ENCODE measurements around the gene ZCCHC7. TPM values are rescaled to one million over a fixed set of nuclear protein-coding genes. Genes with fewer than 3 reads are reported as not detected.

ZCCHC7 gene
- total RNA-seq, 4 donors from 2014 or later, result 11.7 to 24.6 (median 13.6) TPM

GRCh38 chr9:37229455-37229854 lies 109.1 kb downstream of the ZCCHC7 start:
- ATAC-seq (ENCODE audit: low FRiP score) (no peak), DNase-seq (ENCODE audit: low spot score) (no peak)
- TF ChIP-seq CTCF (IDR thresholded peaks at IDR 0.05), result no peak

DNA sequence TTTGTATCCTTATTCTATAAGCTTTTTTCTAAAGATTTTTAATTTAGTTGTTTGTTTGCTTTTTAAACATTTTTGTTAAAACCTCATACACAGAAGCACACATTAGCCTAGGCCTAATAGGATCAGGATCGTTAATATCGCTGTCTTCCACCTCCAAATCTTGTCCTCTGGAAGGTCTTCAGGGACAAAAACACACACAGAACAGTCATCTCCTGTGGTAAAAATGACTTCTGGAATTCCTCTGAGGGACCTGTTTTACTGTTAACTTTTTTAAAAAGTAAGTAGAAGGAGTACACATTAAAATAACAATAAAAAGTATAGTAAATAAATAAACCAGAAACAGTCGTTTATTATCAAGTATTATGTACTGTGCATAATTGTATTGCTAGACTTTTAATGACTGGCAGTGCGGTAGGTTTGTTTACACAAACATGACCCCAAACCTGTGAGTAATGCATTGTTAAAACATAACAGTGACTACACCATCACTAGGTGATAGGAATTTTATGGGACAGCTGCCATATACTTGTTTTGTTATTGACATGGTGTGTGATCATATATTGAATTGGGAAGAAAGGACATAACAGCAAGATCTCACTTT lies 109.6 kb downstream of the ZCCHC7 start:
- DNase-seq (ENCODE audit: low spot score) (no peak), ATAC-seq (ENCODE audit: low FRiP score) (no peak)
- TF ChIP-seq CTCF (IDR thresholded peaks at IDR 0.05), result no peak

DNA sequence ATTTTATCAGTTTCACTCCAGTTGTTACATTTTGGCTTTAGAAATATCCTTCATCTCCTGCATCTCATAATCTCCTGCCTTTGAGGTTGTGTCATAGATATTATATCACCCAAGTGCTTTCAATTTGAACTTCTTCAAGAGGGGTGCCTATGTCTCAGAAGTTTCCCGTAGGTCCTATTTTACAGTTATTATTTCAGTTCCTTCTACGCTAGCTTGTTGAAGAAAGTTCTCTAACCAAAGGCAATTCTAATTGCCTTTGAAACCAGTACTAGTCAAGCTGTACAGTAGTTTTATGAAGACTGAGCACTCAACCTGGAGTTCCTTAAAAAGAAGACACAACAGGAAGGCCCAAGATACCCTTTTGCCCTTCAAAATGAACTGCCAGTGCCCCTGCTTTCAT lies 116.4 kb downstream of the ZCCHC7 start:
- ATAC-seq (ENCODE audit: low FRiP score) (no peak), DNase-seq (ENCODE audit: low spot score) (no peak)
- TF ChIP-seq CTCF (IDR thresholded peaks at IDR 0.05), result no peak

DNA sequence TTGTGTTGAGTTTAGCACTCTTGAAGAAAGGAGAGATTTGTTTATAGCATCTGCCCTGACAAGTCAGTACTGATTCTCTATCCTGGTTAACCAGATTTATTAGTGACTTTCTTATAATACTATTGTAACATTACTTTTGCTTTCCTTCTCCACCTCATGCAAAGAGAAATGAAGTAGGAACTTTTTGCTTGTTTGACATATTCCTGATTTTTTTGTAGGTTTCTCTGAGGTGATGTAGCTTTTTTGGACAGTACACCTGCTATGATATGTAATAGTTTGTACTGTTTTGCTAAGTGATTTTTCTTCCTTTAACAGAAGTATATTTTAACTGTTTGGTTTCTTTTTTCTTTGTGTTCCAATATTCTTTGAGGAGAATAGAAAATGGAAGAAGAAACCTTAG lies 117.7 kb downstream of the ZCCHC7 start:
- ATAC-seq (ENCODE audit: low FRiP score) (no peak), DNase-seq (ENCODE audit: low spot score) (no peak)
- TF ChIP-seq CTCF (IDR thresholded peaks at IDR 0.05), result no peak

DNA sequence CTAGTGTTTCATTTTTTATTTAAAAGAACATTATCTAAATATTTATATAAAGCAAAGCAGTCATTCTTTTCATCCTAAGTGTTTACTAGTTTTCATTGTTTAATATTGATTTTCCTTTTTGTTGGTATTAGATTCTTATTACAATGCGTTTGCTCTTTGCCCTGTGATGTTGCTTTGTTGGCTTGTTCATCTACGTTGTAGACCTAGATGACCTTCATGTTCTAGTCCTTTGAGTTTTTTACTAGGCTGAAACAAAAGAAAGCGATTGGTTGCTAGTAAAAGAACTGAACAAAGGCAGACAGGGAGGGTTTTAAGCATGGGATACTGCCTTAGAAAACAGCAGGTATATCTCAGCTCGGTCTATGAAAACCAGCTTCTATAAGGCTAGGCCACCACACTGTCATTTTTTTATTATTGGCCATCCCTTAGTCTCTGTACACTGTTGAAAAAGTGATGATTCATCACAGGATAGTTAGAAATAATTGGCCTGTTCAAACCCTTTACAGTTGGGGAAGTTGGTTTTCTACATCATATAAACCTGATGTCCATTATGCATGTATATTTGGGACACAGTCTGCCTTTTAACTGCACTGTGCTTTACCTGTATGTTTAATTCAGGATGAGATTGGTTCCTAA lies 119.0 kb downstream of the ZCCHC7 start:
- DNase-seq (ENCODE audit: low spot score) (no peak), ATAC-seq (ENCODE audit: low FRiP score) (no peak)
- no peak for TF ChIP-seq CTCF (IDR thresholded peaks at IDR 0.05)

- TF ChIP-seq CTCF (IDR thresholded peaks at IDR 0.05), result no peak
- ATAC-seq (ENCODE audit: low FRiP score), result no peak
- DNase-seq (ENCODE audit: low spot score), result no peak
Measured at GRCh38 chr9:37239921-37240320, 119.5 kb downstream of the ZCCHC7 start.

GRCh38 chr9:37241340-37241739 lies 121.0 kb downstream of the ZCCHC7 start:
- ATAC-seq (ENCODE audit: low FRiP score) (no peak), DNase-seq (ENCODE audit: low spot score) (no peak)
- TF ChIP-seq CTCF (IDR thresholded peaks at IDR 0.05), result no peak
